ENCODE data around the gene TAOK3. TPM values are rescaled to one million over a fixed set of nuclear protein-coding genes. Genes with fewer than 3 reads are reported as not detected.

Gene TAOK3
- total RNA-seq, 2 donors from 2014 or later: 58.4 to 58.5 TPM

GRCh38 chr12:118187751-118188435, 184.8 kb downstream of the TAOK3 start:
- DNase-seq (no peak), ATAC-seq (peak; percentile 28)
- intact Hi-C loops (cut with DNase I, micrococcal nuclease): loop anchor here in 1 of 2 donors (10.0 kb wide), 1 partner anchor 187 kb away; the partner anchor contains the start of genes SUDS3 and TAOK3

GRCh38 chr12:118185602-118186397, 186.9 kb downstream of the TAOK3 start:
- peak; percentile 42 for ATAC-seq
- intact Hi-C loops (cut with DNase I, micrococcal nuclease): loop anchor here in 1 of 2 donors (10.0 kb wide), 1 partner anchor 189 kb away; the partner anchor contains the start of genes SUDS3 and TAOK3
- no peak for DNase-seq

GRCh38 chr12:118183711-118184110, 189.0 kb downstream of the TAOK3 start:
- ATAC-seq: no peak
- DNase-seq: no peak
- intact Hi-C loops (cut with DNase I, micrococcal nuclease): loop anchor here (5.0 to 10.0 kb wide), 2 partner anchors 191 to 194 kb away; partner anchors contain the start of genes SUDS3 (in 2 of the 2) and TAOK3 (in 1 of the 2)

- no peak for ATAC-seq
- DNase-seq: no peak
- intact Hi-C loops (cut with DNase I, micrococcal nuclease): loop anchor here (5.0 to 10.0 kb wide), 2 partner anchors 192 to 194 kb away; partner anchors contain the start of genes SUDS3 (in 2 of the 2) and TAOK3 (in 1 of the 2)
Observed at GRCh38 chr12:118183155-118183554, 189.6 kb downstream of the TAOK3 start.

GRCh38 chr12:118175823-118176447, 196.8 kb downstream of the TAOK3 start:
- intact Hi-C loops (cut with DNase I, micrococcal nuclease): no loop called here
- no peak for DNase-seq
- no peak for ATAC-seq

GRCh38 chr12:118166946-118167345, 205.8 kb downstream of the TAOK3 start:
- intact Hi-C loops (cut with DNase I, micrococcal nuclease): no loop called here
- DNase-seq: no peak
- no peak for ATAC-seq

- intact Hi-C loops (cut with DNase I, micrococcal nuclease): no loop called here
- peak in 1 of 2 donors; percentile 29 for DNase-seq
Observed at GRCh38 chr12:118164798-118165486, 207.8 kb downstream of the TAOK3 start.

GRCh38 chr12:118160536-118160935, 212.2 kb downstream of the TAOK3 start:
- intact Hi-C loops (cut with DNase I, micrococcal nuclease): no loop called here
- no peak for ATAC-seq
- DNase-seq: no peak

More at GRCh38 chr12:118164798-118165486, 207.8 kb downstream of the TAOK3 start:
- peak; percentile 48 for ATAC-seq

GRCh38 chr12:118151755-118152154, 221.0 kb downstream of the TAOK3 start:
- ATAC-seq (no peak), DNase-seq (no peak)
- intact Hi-C loops (cut with DNase I, micrococcal nuclease): no loop called here

- no peak for DNase-seq
- ATAC-seq: no peak
- intact Hi-C loops (cut with DNase I, micrococcal nuclease): no loop called here
Observed at GRCh38 chr12:118150625-118151024, 222.1 kb downstream of the TAOK3 start.

- intact Hi-C loops (cut with DNase I, micrococcal nuclease): no loop called here
- ATAC-seq (peak; percentile 9), DNase-seq (no peak)
Observed at GRCh38 chr12:118148287-118148686, 224.4 kb downstream of the TAOK3 start.

GRCh38 chr12:118145798-118146156, 226.9 kb downstream of the TAOK3 start:
- DNase-seq: no peak
- intact Hi-C loops (cut with DNase I, micrococcal nuclease): no loop called here
- ATAC-seq: no peak

GRCh38 chr12:118145113-118145797, 227.5 kb downstream of the TAOK3 start:
- ATAC-seq (no peak), DNase-seq (no peak)
- intact Hi-C loops (cut with DNase I, micrococcal nuclease): no loop called here

GRCh38 chr12:118144499-118144898, 228.2 kb downstream of the TAOK3 start:
- intact Hi-C loops (cut with DNase I, micrococcal nuclease): no loop called here
- ATAC-seq: no peak
- no peak for DNase-seq

- ATAC-seq (no peak), DNase-seq (no peak)
- intact Hi-C loops (cut with DNase I, micrococcal nuclease): no loop called here
Observed at GRCh38 chr12:118140825-118141224, 231.9 kb downstream of the TAOK3 start.

- no peak for DNase-seq
- intact Hi-C loops (cut with DNase I, micrococcal nuclease): no loop called here
- ATAC-seq: no peak
Observed at GRCh38 chr12:118137148-118137678, 235.5 kb downstream of the TAOK3 start.

GRCh38 chr12:118136559-118137003, 236.1 kb downstream of the TAOK3 start:
- intact Hi-C loops (cut with DNase I, micrococcal nuclease): no loop called here
- peak; percentile 51 for ATAC-seq
- DNase-seq: peak; percentile 64 to 75

All from left colon (tissue), 2 donors.